K562 (cell line): Measurements from ENCODE around the gene LCLAT1. TPM values are rescaled to one million over a fixed set of nuclear protein-coding genes. Genes with fewer than 3 reads are reported as not detected.

ENCODE experiments used
- ATAC-seq: fragments of 200-7000 bp; cut with Tn5 transposase; 3 replicates; pipeline ENCODE4 v1.9.1; 2020; ENCODE audit warnings: moderate library complexity
- BruUV-seq: library from RNA; stranded (reverse); fragments of 400-500 nt; replicated peaks from 2 replicates; lab custom pipeline; 2021; lab: Mats Ljungman, UMichigan
- CTCF ChIA-PET: fragments of 300-600 bp; formaldehyde crosslinking; extraction: SDS; loops from one replicate; lab custom pipeline; 2021; ENCODE audit warnings: low intra/inter-chr PET ratio; lab: Yijun Ruan, JAX
- POLR2A ChIA-PET: fragments of 300-600, 350-650 bp; sonication (Branson Sonifier 250); formaldehyde crosslinking; extraction: SDS; loops from one replicate; lab custom pipeline; 2021; ENCODE audit warnings: antibody characterized with exemption, inconsistent platforms; lab: Yijun Ruan, JAX
- DNase-seq, 4 experiments: peaks; one replicate each; pipeline versions ENCODE4 v3.0.0 to v3.0.0-alpha.2; 2011 to 2018; ENCODE audit warnings: low spot score in 3 of 4, mixed read lengths in 3 of 4; ENCODE audit errors: extremely low read depth in 1 of 4
- FAIRE-seq: peaks from 2 replicates; lab custom pipeline; 2011; peaks lifted over from hg19 to GRCh38; lab: Jason Lieb, UNC
- H2AFZ ChIP-seq: 2 replicates; pipeline ENCODE4 v1.6.0; 2011; ENCODE audit warnings: low read depth, low read length, control low read depth, inconsistent platforms
- H3K27ac ChIP-seq: fragments of 200-600 bp; 3 replicates; pipeline ENCODE4 v1.8.0; 2011; ENCODE audit warnings: low read depth, mild to moderate bottlenecking, control low read depth, inconsistent platforms, low read length, moderate library complexity, mixed read lengths; ENCODE audit errors: extremely low read depth
- H3K27me3 ChIP-seq, 2 experiments: fragments of 300-600 bp in 1 of 2; 2 replicates in 1 of 2; 3 replicates in 1 of 2; pipeline versions ENCODE4 v1.6.0 to v1.8.0; 2011; ENCODE audit warnings: inconsistent platforms in 2 of 2, low read length in 2 of 2, mild to moderate bottlenecking in 1 of 2, mixed read lengths in 1 of 2, moderate library complexity in 1 of 2; ENCODE audit not compliant: control insufficient read depth in 2 of 2, insufficient read depth in 2 of 2
- H3K36me3 ChIP-seq: fragments of 300-600 bp; 3 replicates; pipeline ENCODE4 v1.8.0; 2011; ENCODE audit warnings: mild to moderate bottlenecking, low read length, inconsistent platforms; ENCODE audit not compliant: control insufficient read depth, insufficient read depth
- H3K4me1 ChIP-seq, 2 experiments: fragments of 200-600 bp in 1 of 2; replicated peaks in 1 of 2; 2 replicates in 1 of 2; 3 replicates in 1 of 2; pipeline versions ENCODE4 v1.5.1 to v1.8.0; 2011; ENCODE audit warnings: inconsistent platforms in 2 of 2, low read length in 2 of 2, mild to moderate bottlenecking in 1 of 2, mixed read lengths in 1 of 2, moderate library complexity in 1 of 2; ENCODE audit not compliant: control insufficient read depth in 2 of 2, insufficient read depth in 2 of 2
- H3K4me2 ChIP-seq: 2 replicates; pipeline ENCODE4 v1.6.1; 2011; ENCODE audit warnings: low read length, control low read depth, inconsistent platforms, mixed read lengths; ENCODE audit not compliant: insufficient read depth
- H3K4me3 ChIP-seq: fragments of 200-600 bp; sonication (generic), shearing (Covaris generic); 2 replicates; pipeline ENCODE4 v1.5.1; 2016; ENCODE audit warnings: control low read depth, inconsistent platforms
- H3K79me2 ChIP-seq: fragments of 200-600 bp; 3 replicates; pipeline ENCODE4 v1.8.0; 2011; ENCODE audit warnings: low read length, inconsistent platforms; ENCODE audit not compliant: control insufficient read depth, insufficient read depth
- H3K9ac ChIP-seq, 2 experiments: 2 replicates each; pipeline versions ENCODE4 v1.6.0 to v1.6.1; 2011; ENCODE audit warnings: low read depth in 2 of 2, low read length in 2 of 2, control low read depth in 1 of 2, inconsistent platforms in 1 of 2, mild to moderate bottlenecking in 1 of 2, mixed read lengths in 1 of 2; ENCODE audit not compliant: insufficient read depth in 1 of 2
- H3K9me1 ChIP-seq: one replicate; pipeline ENCODE4 v1.6.0; 2011; ENCODE audit warnings: inconsistent platforms, mild to moderate bottlenecking, low read length, moderate library complexity; ENCODE audit not compliant: control insufficient read depth, insufficient read depth
- H3K9me3 ChIP-seq: replicated peaks from 2 replicates; pipeline ENCODE4 v1.5.1; 2011; ENCODE audit warnings: low read depth, low read length, inconsistent platforms; ENCODE audit not compliant: control insufficient read depth, insufficient read depth
- H4K20me1 ChIP-seq: replicated peaks from 2 replicates; pipeline ENCODE4 v1.6.1; 2011; ENCODE audit warnings: low read length, inconsistent platforms, mixed read lengths; ENCODE audit not compliant: control insufficient read depth, insufficient read depth
- CEBPZ ChIP-seq: fragments of 150-350 bp; IDR thresholded peaks from 2 replicates; pipeline ENCODE4 v1.6.1; 2014; ENCODE audit warnings: low read depth, mild to moderate bottlenecking, low read length, borderline replicate concordance
- DMBX1 ChIP-seq: fragments of 250-450 bp; sonication (Bioruptor Pico); IDR thresholded peaks from 2 replicates; pipeline ENCODE4 v1.8.0; 2022; ENCODE audit warnings: inconsistent platforms, mild to moderate bottlenecking, moderate library complexity, borderline replicate concordance
- MLLT1 ChIP-seq, 2 experiments: fragments of 450-650 bp; IDR thresholded peaks; 2 replicates each; pipeline ENCODE4 v1.6.1; 2016
- NR2C2 ChIP-seq, 2 experiments: fragments of 200-800 bp in 1 of 2; sonication (Bioruptor generic) in 1 of 2; sonication (generic) in 1 of 2; formaldehyde crosslinking in 1 of 2; IDR thresholded peaks; 2 replicates each; pipeline versions ENCODE4 v1.6.1 to v1.8.0; 2016 to 2022; ENCODE audit warnings: mild to moderate bottlenecking in 1 of 2, missing compliant biosample characterization in 1 of 2, missing genetic modification characterization in 1 of 2, missing genetic modification reagents in 1 of 2
- NR2F6 ChIP-seq: fragments of 450-650 bp; formaldehyde crosslinking; IDR thresholded peaks from 2 replicates; pipeline ENCODE4 v1.4.0; 2020; ENCODE audit warnings: mild to moderate bottlenecking
- NR3C1 ChIP-seq: sonication (generic); formaldehyde crosslinking; IDR thresholded peaks from 2 replicates; pipeline ENCODE4 v1.8.1; 2022; ENCODE audit warnings: missing genetic modification reagents
- PTBP1 ChIP-seq: fragments of 200-400 bp; formaldehyde crosslinking; IDR thresholded peaks from 2 replicates; pipeline ENCODE4 v1.6.1; 2017; ENCODE audit warnings: low read depth, low read length
- SAP30 ChIP-seq: fragments of 200-600 bp; sonication (generic); IDR thresholded peaks from 2 replicates; pipeline ENCODE4 v1.6.1; 2012; ENCODE audit warnings: borderline replicate concordance, low read depth, mild to moderate bottlenecking, moderate library complexity, low read length, control low read depth, inconsistent platforms; ENCODE audit not compliant: insufficient read depth, poor library complexity, severe bottlenecking
- SNRNP70 ChIP-seq: fragments of 200-400 bp; formaldehyde crosslinking; optimal IDR thresholded peaks from 2 replicates; pipeline ENCODE3; 2017; ENCODE audit warnings: low read depth, low read length
- ZFX ChIP-seq: sonication (generic); formaldehyde crosslinking; IDR thresholded peaks from 2 replicates; pipeline ENCODE4 v1.8.0; 2022; ENCODE audit warnings: mild to moderate bottlenecking, missing genetic modification reagents, moderate library complexity
- ZNF253 ChIP-seq: fragments of 250-450 bp; sonication (Bioruptor Pico); conservative IDR thresholded peaks from 2 replicates; pipeline ENCODE4 v1.6.1; 2021; ENCODE audit warnings: mild to moderate bottlenecking
- ZNF639 ChIP-seq, 2 experiments: fragments of 200-800 bp in 1 of 2; sonication (Bioruptor generic) in 1 of 2; sonication (generic) in 1 of 2; formaldehyde crosslinking in 1 of 2; IDR thresholded peaks in 1 of 2; conservative IDR thresholded peaks in 1 of 2; 2 replicates each; pipeline versions ENCODE4 v1.5.0 to v1.6.1; 2016 to 2020; ENCODE audit warnings: missing compliant biosample characterization in 1 of 2, missing genetic modification characterization in 1 of 2, missing genetic modification reagents in 1 of 2
- WGBS: fragments of 100-300 bp; shearing (Covaris generic); methylation state at CpG from one replicate; pipeline ENCODE4 v1.1.6; 2016; ENCODE audit warnings: low coverage, mixed read lengths; ENCODE audit not compliant: insufficient coverage; ENCODE audit errors: missing lambda C conversion rate; 5-methylcytosine and 5-hydroxymethylcytosine counted together
- in situ Hi-C: fragments of 300-500 bp; cut with MboI; formaldehyde crosslinking; loops from 4 replicates; pipeline ENCODE4 v1.15.0; 2018; ENCODE audit warnings: inconsistent platforms, mixed read lengths
- intact Hi-C: fragments of 100-400 bp; cut with micrococcal nuclease; formaldehyde crosslinking; loops from 2 replicates; pipeline ENCODE4 v1.14.2; 2022
- polyA plus RNA-seq, 8 experiments: library from polyadenylated mRNA; depleted of rRNA in 4 of 8; stranded (reverse) in 5 of 8; unstranded in 3 of 8; fragments of >200 nt; fragmentation: Nextera tagmentation in 2 of 8; fragmentation: Illumina TruSeq in 1 of 8; extraction: Ambion mirVana in 2 of 8; extraction: Trizol in 1 of 8; gene quantifications; 2 replicates each; pipeline versions ENCODE4 v1.2.1 to v1.2.3, GENCODE V29; 2011 to 2014; ENCODE audit warnings: inconsistent platforms in 1 of 8, missing spikeins in 1 of 8
- total RNA-seq, 7 experiments: library from RNA; depleted of rRNA in 6 of 7; stranded (reverse); fragments of >200 nt in 6 of 7; fragmentation: Illumina TruSeq in 2 of 7; extraction: Trizol in 2 of 7; gene quantifications; 2 replicates each; pipeline versions ENCODE4 v1.2.1 to v1.2.3, GENCODE V29; 2011 to 2021; ENCODE audit warnings: low replicate concordance in 1 of 7
- TF ChIP-seq, protein P1 (sequence below): conservative IDR thresholded peaks from 2 replicates; pipeline ENCODE4 v1.6.1; 2011; ENCODE audit warnings: low read depth, mild to moderate bottlenecking, low read length; ENCODE audit not compliant: control insufficient read depth

The LCLAT1 gene
- total and polyA plus RNA-seq, 9 of the 15 experiments (the other 6 are each of a cell fraction or from before 2014, with no cell fraction given), result 8.9 to 63.3 (median 25.4) TPM

DNA sequence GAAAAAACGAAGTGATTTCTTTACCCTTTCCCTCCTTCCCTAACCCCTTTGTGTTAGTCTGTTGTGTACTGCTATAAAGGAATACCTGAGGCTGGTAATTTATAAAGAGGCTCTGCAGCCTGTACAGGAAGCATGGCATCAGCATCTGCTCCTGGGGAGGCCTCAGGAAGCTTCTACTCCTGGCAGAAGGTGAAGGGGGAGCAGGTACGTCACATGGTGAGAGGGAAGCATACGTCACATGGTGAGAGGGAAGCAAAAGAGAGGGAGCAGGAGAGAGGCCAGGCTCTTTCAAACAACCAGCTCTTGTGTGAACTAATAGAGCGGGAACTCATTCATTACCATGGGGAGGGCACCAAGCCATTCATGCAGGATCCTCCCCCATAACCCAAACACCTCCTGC lies 234.0 kb downstream of the LCLAT1 start:
- Histone ChIP-seq H3K4me1 (no peaks in the 10 kb centered on the region), H3K9me3 (no peaks in the 10 kb centered on the region), H3K36me3 (no peaks in the 10 kb centered on the region), H3K4me3 (no peak overlapping the region), H2AFZ (no peak overlapping the region), H3K4me2 (no peak overlapping the region), H3K9me1 (no peaks in the 10 kb centered on the region), H3K27ac (no peak overlapping the region), H3K9ac (no peak overlapping the region), H3K27me3 (peaks cover 14 to 64% of the 10 kb centered on the region in 2 experiments; a peak in 4 of 5 replicates), H3K79me2 (no peaks in the 10 kb centered on the region), H4K20me1 (no peaks in the 10 kb centered on the region)
- no TSS peak for BruUV-seq
- intact Hi-C loops (no loop called here), in situ Hi-C loops (no loop called here)
- POLR2A ChIA-PET, result no interaction called here
- 2% methylated on average over 4 of the region's 4 CpGs for WGBS
- CTCF ChIA-PET, result no interaction called here
- ATAC-seq (no peak), DNase-seq (no peak), FAIRE-seq (no peak)
- TF ChIP-seq SNRNP70, result no peak
- TF ChIP-seq SAP30, result no peak
- TF ChIP-seq ZNF639 (CRISPR knock-in tag; conservative IDR thresholded peaks at IDR 0.05 in 1 of 2, IDR thresholded peaks at IDR 0.05 in 1 of 2), result no peak
- no peak for TF ChIP-seq MLLT1 (IDR thresholded peaks at IDR 0.05)
- TF ChIP-seq CEBPZ, result no peak
- no peak for TF ChIP-seq ZFX
- no peak for TF ChIP-seq NR3C1
- no peak for TF ChIP-seq NR2C2 (CRISPR knock-in tag; IDR thresholded peaks at IDR 0.05)
- no peak for TF ChIP-seq NR2C2 (tag; IDR thresholded peaks at IDR 0.05)
- TF ChIP-seq, protein P1, sequence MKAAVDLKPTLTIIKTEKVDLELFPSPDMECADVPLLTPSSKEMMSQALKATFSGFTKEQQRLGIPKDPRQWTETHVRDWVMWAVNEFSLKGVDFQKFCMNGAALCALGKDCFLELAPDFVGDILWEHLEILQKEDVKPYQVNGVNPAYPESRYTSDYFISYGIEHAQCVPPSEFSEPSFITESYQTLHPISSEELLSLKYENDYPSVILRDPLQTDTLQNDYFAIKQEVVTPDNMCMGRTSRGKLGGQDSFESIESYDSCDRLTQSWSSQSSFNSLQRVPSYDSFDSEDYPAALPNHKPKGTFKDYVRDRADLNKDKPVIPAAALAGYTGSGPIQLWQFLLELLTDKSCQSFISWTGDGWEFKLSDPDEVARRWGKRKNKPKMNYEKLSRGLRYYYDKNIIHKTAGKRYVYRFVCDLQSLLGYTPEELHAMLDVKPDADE, result no peak
- no peak for TF ChIP-seq DMBX1 (CRISPR knock-in tag)
- no peak for TF ChIP-seq NR2F6
- no peak for TF ChIP-seq PTBP1
- TF ChIP-seq ZNF253 (CRISPR knock-in tag), result no peak
